SK-N-SH treated with all-trans-retinoic acid at 6 μM for 48 hours (cell line): ENCODE results near the gene TUBGCP4.

ENCODE experiments used
- ATAC-seq: fragments of 200-7000 bp; cut with Tn5 transposase; 3 replicates; pipeline ENCODE4 v1.9.1; 2020; ENCODE audit warnings: mild to moderate bottlenecking, moderate library complexity
- ARNTL ChIP-seq: fragments of 450-650 bp; formaldehyde crosslinking; IDR thresholded peaks from 2 replicates; pipeline ENCODE4 v1.5.0; 2020; ENCODE audit warnings: low read depth, mild to moderate bottlenecking, moderate library complexity, borderline replicate concordance
- BACH2 ChIP-seq: fragments of 250-450 bp; sonication (Bioruptor Pico); IDR thresholded peaks from 2 replicates; pipeline ENCODE4 v1.9.0; 2021; ENCODE audit warnings: mild to moderate bottlenecking, borderline replicate concordance
- CSDC2 ChIP-seq: fragments of 250-450 bp; sonication (Bioruptor Pico); IDR thresholded peaks from 2 replicates; pipeline ENCODE4 v1.5.0; 2020; ENCODE audit warnings: mild to moderate bottlenecking, moderate library complexity
- CSRNP3 ChIP-seq: fragments of 250-450 bp; sonication (Bioruptor Pico); IDR thresholded peaks from 2 replicates; pipeline ENCODE4 v1.5.1; 2021; ENCODE audit warnings: mild to moderate bottlenecking, moderate library complexity
- ESRRG ChIP-seq: fragments of 250-450 bp; sonication (Bioruptor Pico); IDR thresholded peaks from 2 replicates; pipeline ENCODE4 v1.6.1; 2021; ENCODE audit warnings: mild to moderate bottlenecking
- GLIS3 ChIP-seq: fragments of 250-450 bp; sonication (Bioruptor Pico); IDR thresholded peaks from 2 replicates; pipeline ENCODE4 v1.5.0; 2020; ENCODE audit warnings: mild to moderate bottlenecking, moderate library complexity
- ISL1 ChIP-seq: fragments of 250-450 bp; sonication (Bioruptor Pico); IDR thresholded peaks from 2 replicates; pipeline ENCODE4 v2.1.2; 2022; ENCODE audit warnings: mild to moderate bottlenecking, moderate library complexity
- PATZ1 ChIP-seq: fragments of 250-450 bp; sonication (Bioruptor Pico); IDR thresholded peaks from 2 replicates; pipeline ENCODE4 v1.8.0; 2020; ENCODE audit warnings: mild to moderate bottlenecking, moderate library complexity, borderline replicate concordance
- PPARA ChIP-seq: fragments of 250-450 bp; sonication (Bioruptor Pico); IDR thresholded peaks from 2 replicates; pipeline ENCODE4 v1.5.0; 2020; ENCODE audit warnings: mild to moderate bottlenecking, borderline replicate concordance
- RARB ChIP-seq: fragments of 250-450 bp; sonication (Bioruptor Pico); IDR thresholded peaks from 2 replicates; pipeline ENCODE4 v1.8.0; 2021; ENCODE audit warnings: mild to moderate bottlenecking, moderate library complexity
- TOX ChIP-seq: fragments of 250-450 bp; sonication (Bioruptor Pico); IDR thresholded peaks from 2 replicates; pipeline ENCODE4 v1.8.0; 2021; ENCODE audit warnings: mild to moderate bottlenecking, moderate library complexity, borderline replicate concordance
- ZFP3 ChIP-seq: fragments of 250-450 bp; sonication (Bioruptor Pico); IDR thresholded peaks from 2 replicates; pipeline ENCODE4 v1.5.0; 2020; ENCODE audit warnings: mild to moderate bottlenecking, moderate library complexity
- ZFP30 ChIP-seq: fragments of 450-650 bp; formaldehyde crosslinking; IDR thresholded peaks from 2 replicates; pipeline ENCODE4 v1.5.0; 2022; ENCODE audit warnings: mild to moderate bottlenecking, moderate library complexity
- ZNF565 ChIP-seq: fragments of 450-650 bp; formaldehyde crosslinking; conservative IDR thresholded peaks from 2 replicates; pipeline ENCODE4 v1.5.0; 2020; ENCODE audit warnings: low read depth, mild to moderate bottlenecking, moderate library complexity
- ZNF70 ChIP-seq: fragments of 450-650 bp; formaldehyde crosslinking; IDR thresholded peaks from 2 replicates; pipeline ENCODE4 v1.5.0; 2020; ENCODE audit warnings: mild to moderate bottlenecking, moderate library complexity
- ZNF8 ChIP-seq: fragments of 450-650 bp; formaldehyde crosslinking; IDR thresholded peaks from 2 replicates; pipeline ENCODE4 v1.5.0; 2020; ENCODE audit warnings: mild to moderate bottlenecking, moderate library complexity
- TF ChIP-seq, protein P1 (sequence below): fragments of 250-450 bp; sonication (Bioruptor Pico); IDR thresholded peaks from 2 replicates; pipeline ENCODE4 v1.5.0; 2020; ENCODE audit warnings: mild to moderate bottlenecking, moderate library complexity
- TF ChIP-seq, protein P2 (sequence below): fragments of 250-450 bp; sonication (Bioruptor Pico); IDR thresholded peaks from 2 replicates; pipeline ENCODE4 v1.8.0; 2021; ENCODE audit warnings: low read depth, mild to moderate bottlenecking, moderate library complexity, borderline replicate concordance

TUBGCP4 gene, protein sequence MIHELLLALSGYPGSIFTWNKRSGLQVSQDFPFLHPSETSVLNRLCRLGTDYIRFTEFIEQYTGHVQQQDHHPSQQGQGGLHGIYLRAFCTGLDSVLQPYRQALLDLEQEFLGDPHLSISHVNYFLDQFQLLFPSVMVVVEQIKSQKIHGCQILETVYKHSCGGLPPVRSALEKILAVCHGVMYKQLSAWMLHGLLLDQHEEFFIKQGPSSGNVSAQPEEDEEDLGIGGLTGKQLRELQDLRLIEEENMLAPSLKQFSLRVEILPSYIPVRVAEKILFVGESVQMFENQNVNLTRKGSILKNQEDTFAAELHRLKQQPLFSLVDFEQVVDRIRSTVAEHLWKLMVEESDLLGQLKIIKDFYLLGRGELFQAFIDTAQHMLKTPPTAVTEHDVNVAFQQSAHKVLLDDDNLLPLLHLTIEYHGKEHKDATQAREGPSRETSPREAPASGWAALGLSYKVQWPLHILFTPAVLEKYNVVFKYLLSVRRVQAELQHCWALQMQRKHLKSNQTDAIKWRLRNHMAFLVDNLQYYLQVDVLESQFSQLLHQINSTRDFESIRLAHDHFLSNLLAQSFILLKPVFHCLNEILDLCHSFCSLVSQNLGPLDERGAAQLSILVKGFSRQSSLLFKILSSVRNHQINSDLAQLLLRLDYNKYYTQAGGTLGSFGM

DNA sequence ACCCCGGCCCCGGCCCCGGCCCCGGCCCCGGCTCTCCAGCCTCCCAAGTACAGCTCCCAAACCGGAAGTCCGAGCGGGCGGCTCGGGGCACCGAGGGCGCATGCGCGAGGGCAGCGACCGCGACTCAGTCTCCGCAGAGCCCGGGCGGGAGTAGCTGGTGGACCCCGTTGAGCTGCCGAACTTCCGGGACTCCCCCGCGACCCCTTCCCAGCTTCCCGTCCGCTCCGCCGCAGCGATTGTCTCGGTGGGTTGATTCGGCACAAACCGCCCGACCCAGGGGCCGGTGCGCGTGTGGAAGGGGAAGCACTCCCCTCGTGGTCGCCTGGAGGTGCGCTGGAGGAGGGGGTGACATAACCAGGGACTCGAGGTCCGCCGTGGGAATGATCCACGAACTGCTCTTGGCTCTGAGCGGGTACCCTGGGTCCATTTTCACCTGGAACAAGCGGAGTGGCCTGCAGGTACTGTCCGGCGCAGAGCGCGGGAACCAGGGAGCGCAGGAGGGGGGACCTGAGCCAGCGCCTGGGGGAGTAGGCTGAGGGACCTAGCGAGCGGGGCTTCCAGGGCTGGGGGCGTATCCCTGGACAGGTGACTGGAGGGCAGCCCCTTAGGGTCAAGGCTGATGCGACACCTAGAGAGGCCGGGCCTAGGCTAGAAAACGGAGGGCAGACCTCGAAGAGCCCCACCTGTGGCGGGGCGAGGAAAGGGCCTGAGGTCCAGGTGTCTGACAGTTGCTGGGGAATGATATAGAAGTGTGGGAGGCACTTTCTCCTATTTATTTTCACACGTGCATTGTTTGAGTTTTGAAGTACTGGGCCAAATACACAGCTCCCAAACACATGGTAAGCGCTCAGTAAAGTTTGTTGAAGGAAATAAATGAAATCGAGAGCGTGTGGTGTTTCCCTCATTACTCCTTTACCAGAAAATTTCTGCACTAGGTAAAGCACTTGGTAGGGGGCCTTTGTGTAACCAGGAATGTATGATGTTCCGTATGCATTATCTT, at the start of gene TUBGCP4, which contains the start of gene ZSCAN29:
Gene TUBGCP4 (plus strand): TSS at position 127 of the 1,000 bp plus-strand sequence. CDS start 254 bp downstream, at position 381.
Gene ZSCAN29 (minus strand): TSS at position 69 of the 1,000 bp plus-strand sequence. CDS start 1,130 bp downstream, outside the sequence.
- TF ChIP-seq RARB (CRISPR knock-in tag) (no peak), ESRRG (CRISPR knock-in tag) (no peak), ZNF70 (CRISPR knock-in tag) (no peak), ZFP30 (CRISPR knock-in tag) (no peak), ARNTL (CRISPR knock-in tag) (no peak), PATZ1 (CRISPR knock-in tag) (no peak), PPARA (CRISPR knock-in tag) (no peak), ZNF565 (CRISPR knock-in tag) (no peak), ZFP3 (no peak), CSRNP3 (CRISPR knock-in tag) (no peak), BACH2 (CRISPR knock-in tag) (no peak), CSDC2 (no peak), ISL1 (CRISPR knock-in tag) (no peak)
- TF ChIP-seq, protein P1, sequence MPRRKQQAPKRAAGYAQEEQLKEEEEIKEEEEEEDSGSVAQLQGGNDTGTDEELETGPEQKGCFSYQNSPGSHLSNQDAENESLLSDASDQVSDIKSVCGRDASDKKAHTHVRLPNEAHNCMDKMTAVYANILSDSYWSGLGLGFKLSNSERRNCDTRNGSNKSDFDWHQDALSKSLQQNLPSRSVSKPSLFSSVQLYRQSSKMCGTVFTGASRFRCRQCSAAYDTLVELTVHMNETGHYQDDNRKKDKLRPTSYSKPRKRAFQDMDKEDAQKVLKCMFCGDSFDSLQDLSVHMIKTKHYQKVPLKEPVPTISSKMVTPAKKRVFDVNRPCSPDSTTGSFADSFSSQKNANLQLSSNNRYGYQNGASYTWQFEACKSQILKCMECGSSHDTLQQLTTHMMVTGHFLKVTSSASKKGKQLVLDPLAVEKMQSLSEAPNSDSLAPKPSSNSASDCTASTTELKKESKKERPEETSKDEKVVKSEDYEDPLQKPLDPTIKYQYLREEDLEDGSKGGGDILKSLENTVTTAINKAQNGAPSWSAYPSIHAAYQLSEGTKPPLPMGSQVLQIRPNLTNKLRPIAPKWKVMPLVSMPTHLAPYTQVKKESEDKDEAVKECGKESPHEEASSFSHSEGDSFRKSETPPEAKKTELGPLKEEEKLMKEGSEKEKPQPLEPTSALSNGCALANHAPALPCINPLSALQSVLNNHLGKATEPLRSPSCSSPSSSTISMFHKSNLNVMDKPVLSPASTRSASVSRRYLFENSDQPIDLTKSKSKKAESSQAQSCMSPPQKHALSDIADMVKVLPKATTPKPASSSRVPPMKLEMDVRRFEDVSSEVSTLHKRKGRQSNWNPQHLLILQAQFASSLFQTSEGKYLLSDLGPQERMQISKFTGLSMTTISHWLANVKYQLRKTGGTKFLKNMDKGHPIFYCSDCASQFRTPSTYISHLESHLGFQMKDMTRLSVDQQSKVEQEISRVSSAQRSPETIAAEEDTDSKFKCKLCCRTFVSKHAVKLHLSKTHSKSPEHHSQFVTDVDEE (CRISPR knock-in tag), result no peak

GRCh38 chr15:43325039-43325684, 45.7 kb upstream of the TUBGCP4 start:
- no peak for ATAC-seq
- no peak for TF ChIP-seq ZFP30 (CRISPR knock-in tag)
- no peak for TF ChIP-seq CSRNP3 (CRISPR knock-in tag)
- TF ChIP-seq ARNTL (CRISPR knock-in tag), result no peak
- TF ChIP-seq, protein P2, sequence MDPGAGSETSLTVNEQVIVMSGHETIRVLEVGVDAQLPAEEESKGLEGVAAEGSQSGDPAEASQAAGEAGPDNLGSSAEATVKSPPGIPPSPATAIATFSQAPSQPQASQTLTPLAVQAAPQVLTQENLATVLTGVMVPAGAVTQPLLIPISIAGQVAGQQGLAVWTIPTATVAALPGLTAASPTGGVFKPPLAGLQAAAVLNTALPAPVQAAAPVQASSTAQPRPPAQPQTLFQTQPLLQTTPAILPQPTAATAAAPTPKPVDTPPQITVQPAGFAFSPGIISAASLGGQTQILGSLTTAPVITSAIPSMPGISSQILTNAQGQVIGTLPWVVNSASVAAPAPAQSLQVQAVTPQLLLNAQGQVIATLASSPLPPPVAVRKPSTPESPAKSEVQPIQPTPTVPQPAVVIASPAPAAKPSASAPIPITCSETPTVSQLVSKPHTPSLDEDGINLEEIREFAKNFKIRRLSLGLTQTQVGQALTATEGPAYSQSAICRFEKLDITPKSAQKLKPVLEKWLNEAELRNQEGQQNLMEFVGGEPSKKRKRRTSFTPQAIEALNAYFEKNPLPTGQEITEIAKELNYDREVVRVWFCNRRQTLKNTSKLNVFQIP (CRISPR knock-in tag), result no peak
- TF ChIP-seq ZNF70 (CRISPR knock-in tag), result no peak
- no peak for TF ChIP-seq PPARA (CRISPR knock-in tag)
- TF ChIP-seq GLIS3 (CRISPR knock-in tag), result no peak
- no peak for TF ChIP-seq RARB (CRISPR knock-in tag)
- TF ChIP-seq TOX, result no peak
- no peak for TF ChIP-seq BACH2 (CRISPR knock-in tag)
- TF ChIP-seq, protein P1 (CRISPR knock-in tag), result no peak
- no peak for TF ChIP-seq ZNF8
- TF ChIP-seq ESRRG (CRISPR knock-in tag), result no peak
- TF ChIP-seq PATZ1 (CRISPR knock-in tag), result no peak
- TF ChIP-seq ZFP3, result no peak

More for the DNA sequence above, at the start of gene TUBGCP4, which contains the start of gene ZSCAN29:
- peak; percentile 95 for ATAC-seq
